ENCODE measurements around the gene FOSL2. TPM values are rescaled to one million over a fixed set of nuclear protein-coding genes. Genes with fewer than 3 reads are reported as not detected.
A peak's percentile ranks its signal among the peaks of the same experiment; 100 is the strongest.

The FOSL2 gene
- total and polyA plus RNA-seq, 8 donors: 10.0 to 39.1 (median 21.1) TPM

DNA sequence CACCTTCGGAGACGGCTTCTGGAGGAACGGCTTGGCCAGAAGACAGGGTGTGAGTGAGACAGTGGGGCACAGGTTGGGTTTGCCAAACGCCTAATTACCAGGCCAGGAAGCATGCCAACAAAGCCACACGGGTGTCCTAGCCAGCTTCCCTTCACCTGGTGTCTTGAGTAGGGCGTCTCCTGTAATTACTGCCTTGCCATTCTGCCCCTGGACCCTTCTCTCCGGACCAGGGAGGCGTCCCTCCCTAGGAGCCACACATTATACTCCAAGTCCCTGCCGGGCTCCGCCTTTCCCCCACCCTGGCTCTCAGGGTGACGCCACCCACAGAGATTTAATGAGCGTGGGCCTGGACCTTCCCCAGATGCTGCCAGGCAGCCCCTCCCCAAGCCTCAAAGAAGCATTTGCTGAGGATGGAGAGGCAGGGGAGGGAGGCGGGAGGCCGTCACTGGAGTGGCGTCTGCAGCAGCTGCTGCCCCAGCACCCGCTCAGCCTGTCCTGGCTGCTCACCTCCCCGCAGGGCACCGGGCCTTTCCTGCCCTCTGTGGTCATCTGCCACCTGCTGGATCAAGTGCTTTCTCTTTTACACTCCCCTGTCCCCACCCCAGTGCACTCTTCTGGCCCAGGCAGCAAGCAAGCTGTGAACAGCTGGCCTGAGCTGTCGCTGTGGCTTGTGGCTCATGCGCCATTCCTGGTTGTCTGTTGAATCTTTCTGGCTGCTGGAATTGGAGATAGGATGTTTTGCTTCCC, 20.7 kb downstream of the FOSL2 start:
- H3K27me3 ChIP-seq: no peaks in the 10 kb centered on the region
- TF ChIP-seq, protein P1, sequence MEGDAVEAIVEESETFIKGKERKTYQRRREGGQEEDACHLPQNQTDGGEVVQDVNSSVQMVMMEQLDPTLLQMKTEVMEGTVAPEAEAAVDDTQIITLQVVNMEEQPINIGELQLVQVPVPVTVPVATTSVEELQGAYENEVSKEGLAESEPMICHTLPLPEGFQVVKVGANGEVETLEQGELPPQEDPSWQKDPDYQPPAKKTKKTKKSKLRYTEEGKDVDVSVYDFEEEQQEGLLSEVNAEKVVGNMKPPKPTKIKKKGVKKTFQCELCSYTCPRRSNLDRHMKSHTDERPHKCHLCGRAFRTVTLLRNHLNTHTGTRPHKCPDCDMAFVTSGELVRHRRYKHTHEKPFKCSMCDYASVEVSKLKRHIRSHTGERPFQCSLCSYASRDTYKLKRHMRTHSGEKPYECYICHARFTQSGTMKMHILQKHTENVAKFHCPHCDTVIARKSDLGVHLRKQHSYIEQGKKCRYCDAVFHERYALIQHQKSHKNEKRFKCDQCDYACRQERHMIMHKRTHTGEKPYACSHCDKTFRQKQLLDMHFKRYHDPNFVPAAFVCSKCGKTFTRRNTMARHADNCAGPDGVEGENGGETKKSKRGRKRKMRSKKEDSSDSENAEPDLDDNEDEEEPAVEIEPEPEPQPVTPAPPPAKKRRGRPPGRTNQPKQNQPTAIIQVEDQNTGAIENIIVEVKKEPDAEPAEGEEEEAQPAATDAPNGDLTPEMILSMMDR (IDR thresholded peaks at IDR 0.05): no peak
- no peak for FAIRE-seq
- peak in 2 of 6 donors; percentile 53 to 69 for DNase-seq
- no peak overlapping the region for H3K27ac ChIP-seq
- 87 to 90% methylated on average over 20 of the region's 20 CpGs for WGBS, 2 donors
- peak in 3 of 4 donors; percentile 11 to 30 (median 22) for ATAC-seq
- no peak overlapping the region for H3K4me3 ChIP-seq
- H3K9me3 ChIP-seq: no peaks in the 10 kb centered on the region
- intact Hi-C loops (cut with DNase I): no loop called here
- H3K4me1 ChIP-seq: no peaks in the 10 kb centered on the region
- peaks cover 7 to 60% (median 29%) of the 10 kb centered on the region in 3 donors for H3K36me3 ChIP-seq

DNA sequence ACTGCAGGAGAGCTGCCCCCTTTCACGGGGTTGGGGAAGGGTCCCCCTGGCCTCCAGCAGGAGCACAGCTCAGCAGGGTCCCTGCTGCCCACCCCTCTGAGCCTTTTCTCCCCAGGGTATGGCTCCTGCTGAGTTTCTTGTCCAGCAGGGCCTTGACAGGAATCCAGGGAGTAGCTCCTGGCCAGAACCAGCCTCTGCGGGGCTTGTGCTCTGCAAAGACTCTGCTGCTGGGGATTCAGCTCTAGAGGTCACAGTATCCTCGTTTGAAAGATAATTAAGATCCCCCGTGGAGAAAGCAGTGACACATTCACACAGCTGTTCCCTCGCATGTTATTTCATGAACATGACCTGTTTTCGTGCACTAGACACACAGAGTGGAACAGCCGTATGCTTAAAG, 21.2 kb downstream of the FOSL2 start:
- Histone ChIP-seq H3K36me3 (peaks cover 2 to 55% (median 24%) of the 10 kb centered on the region in 3 donors), H3K9me3 (no peaks in the 10 kb centered on the region), H3K4me1 (no peaks in the 10 kb centered on the region), H3K27ac (no peak overlapping the region), H3K27me3 (no peaks in the 10 kb centered on the region), H3K4me3 (no peak overlapping the region)
- TF ChIP-seq, protein P1 (IDR thresholded peaks at IDR 0.05): no peak
- intact Hi-C loops (cut with DNase I): no loop called here
- DNase-seq (peak in 1 of 6 donors; percentile 42), ATAC-seq (no peak), FAIRE-seq (no peak)
- 79% methylated on average over 7 of the region's 7 CpGs for WGBS, 2 donors

DNA sequence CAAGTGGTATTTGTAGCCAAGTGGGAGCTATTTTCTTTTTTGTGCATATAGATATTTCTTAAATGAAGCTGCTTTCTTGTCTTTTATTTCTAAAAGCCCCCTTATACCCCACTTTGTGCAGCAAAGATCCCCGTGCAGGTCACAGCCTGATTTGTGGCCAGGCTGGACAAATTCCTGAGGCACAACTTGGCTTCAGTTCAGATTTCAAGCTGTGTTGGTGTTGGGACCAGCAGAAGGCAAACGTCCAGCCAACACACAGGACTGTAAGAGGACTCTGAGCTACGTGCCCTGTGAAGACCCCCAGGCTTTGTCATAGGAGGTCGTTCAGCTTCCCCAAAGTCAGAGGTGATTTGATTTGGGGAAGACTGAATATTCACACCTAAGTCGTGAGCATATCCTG, 21.9 kb downstream of the FOSL2 start:
- H3K4me1 ChIP-seq: peaks cover 4 to 6% (median 5%) of the 10 kb centered on the region in 3 donors
- TF ChIP-seq, protein P1 (IDR thresholded peaks at IDR 0.05): no peak
- FAIRE-seq (no peak), ATAC-seq (no peak), DNase-seq (peak in 1 of 6 donors; percentile 7)
- H3K27ac ChIP-seq: no peak overlapping the region
- H3K36me3 ChIP-seq: peaks cover 0 to 48% (median 18%) of the 10 kb centered on the region in 3 donors
- 53 to 58% methylated on average over 5 of the region's 5 CpGs for WGBS, 2 donors
- no peaks in the 10 kb centered on the region for H3K27me3 ChIP-seq
- no peaks in the 10 kb centered on the region for H3K9me3 ChIP-seq
- no peak overlapping the region for H3K4me3 ChIP-seq
- intact Hi-C loops (cut with DNase I): no loop called here

DNA sequence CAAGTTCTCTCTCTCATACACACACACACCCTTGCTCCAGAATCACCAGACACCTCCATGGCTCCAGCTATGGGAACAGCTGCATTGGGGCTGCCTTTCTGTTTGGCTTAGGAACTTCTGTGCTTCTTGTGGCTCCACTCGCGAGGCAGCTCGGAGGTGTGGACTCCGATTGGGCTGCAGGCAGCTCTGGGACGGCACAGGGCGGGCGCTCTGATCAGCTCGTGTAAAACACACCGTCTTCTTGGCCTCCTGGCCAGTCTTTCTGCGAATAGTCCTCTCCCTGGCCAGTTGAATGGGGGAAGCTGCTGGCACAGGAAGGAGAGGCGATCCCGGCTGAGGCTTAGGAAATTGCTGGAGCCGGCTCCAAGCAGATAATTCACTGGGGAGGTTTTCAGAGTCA, 22.4 kb downstream of the FOSL2 start:
- no peak overlapping the region for H3K27ac ChIP-seq
- WGBS, 2 donors: 86 to 91% methylated on average over 13 of the region's 13 CpGs

More for the DNA sequence above, 22.4 kb downstream of the FOSL2 start:
- FAIRE-seq: no peak
- intact Hi-C loops (cut with DNase I): no loop called here
- peak in 1 of 6 donors; percentile 43 for DNase-seq
- Histone ChIP-seq H3K27me3 (no peaks in the 10 kb centered on the region), H3K36me3 (peaks cover 0 to 44% (median 18%) of the 10 kb centered on the region in 3 donors), H3K4me1 (peaks cover 5 to 8% (median 7%) of the 10 kb centered on the region in 3 donors), H3K4me3 (no peak overlapping the region), H3K9me3 (no peaks in the 10 kb centered on the region)
- TF ChIP-seq, protein P1 (IDR thresholded peaks at IDR 0.05): no peak
- no peak for ATAC-seq

Data from pancreas (tissue), 10 donors.